COLO829 (cell line): ENCODE measurements around the gene COL9A1.

Experiments
- DNase-seq: peaks from one replicate; pipeline ENCODE4 v3.0.0; 2012; ENCODE audit warnings: low spot score

COL9A1 gene

DNA sequence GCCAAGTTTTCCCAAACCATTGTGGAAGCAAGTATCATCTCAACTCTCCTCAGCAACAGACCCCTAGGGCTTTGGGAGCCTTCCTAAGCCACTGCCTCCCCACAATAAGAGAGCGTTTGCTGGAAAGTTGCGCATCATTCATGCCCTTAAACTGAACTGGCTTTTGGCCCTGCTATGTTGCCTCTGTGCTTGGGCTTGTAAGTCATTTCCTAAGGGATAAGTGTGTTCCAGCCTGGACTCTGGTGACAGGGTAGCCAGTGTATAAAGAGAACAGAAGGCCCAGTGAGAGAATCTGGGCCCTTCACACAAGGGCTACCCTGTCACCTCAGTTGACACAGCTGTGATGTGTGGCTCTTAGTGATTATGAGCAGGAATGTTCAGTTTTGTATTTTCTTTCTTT is 77.8 kb downstream of the COL9A1 start:
- no peak for DNase-seq

DNA sequence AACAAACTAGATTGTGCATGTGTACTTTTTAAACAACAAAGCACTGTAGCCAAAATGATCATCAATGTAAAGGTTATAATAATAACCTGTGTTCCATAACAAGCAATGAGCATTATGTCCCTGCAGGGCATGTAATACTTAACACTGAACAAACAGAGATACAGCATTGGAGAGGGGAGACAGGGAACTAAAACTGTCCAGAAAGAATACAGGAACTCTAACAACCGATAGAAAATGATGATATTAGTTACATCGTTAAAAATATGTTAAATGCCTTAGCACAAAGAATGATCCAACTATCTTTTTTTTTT is 80.5 kb downstream of the COL9A1 start:
- no peak for DNase-seq

DNA sequence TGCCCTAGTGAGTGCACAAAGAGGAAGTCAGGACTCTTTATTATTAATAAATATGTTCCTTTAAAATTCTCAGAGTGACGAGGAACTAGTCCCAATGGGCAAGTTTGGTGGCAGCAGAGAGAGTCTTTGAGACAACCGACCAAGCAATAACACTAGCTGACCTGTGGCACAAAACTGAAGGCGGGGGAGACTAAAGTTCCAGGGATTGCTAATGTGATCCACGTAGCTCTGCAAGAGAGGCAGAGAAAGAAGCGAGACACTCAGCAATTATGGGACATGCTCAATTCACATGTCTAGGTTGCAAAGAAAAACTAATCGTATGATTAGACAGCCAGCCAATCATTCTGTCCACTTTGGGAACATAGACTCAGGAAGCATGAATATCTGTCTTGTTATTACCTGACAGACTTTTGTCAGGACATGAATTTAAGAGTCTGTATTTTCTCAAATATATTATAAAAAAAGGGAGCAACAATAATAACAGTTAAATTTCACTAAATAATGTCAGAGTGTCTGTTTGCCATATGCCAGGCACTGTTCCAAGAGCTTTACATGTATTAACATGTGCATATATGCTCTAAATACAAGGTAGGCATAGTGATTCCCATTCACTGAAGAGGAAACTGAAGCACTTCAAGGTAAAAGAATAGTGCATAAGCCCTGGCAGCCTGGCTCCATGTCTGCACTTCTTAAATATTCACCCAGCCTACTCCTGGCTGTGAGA is 81.0 kb downstream of the COL9A1 start:
- DNase-seq, result no peak

DNA sequence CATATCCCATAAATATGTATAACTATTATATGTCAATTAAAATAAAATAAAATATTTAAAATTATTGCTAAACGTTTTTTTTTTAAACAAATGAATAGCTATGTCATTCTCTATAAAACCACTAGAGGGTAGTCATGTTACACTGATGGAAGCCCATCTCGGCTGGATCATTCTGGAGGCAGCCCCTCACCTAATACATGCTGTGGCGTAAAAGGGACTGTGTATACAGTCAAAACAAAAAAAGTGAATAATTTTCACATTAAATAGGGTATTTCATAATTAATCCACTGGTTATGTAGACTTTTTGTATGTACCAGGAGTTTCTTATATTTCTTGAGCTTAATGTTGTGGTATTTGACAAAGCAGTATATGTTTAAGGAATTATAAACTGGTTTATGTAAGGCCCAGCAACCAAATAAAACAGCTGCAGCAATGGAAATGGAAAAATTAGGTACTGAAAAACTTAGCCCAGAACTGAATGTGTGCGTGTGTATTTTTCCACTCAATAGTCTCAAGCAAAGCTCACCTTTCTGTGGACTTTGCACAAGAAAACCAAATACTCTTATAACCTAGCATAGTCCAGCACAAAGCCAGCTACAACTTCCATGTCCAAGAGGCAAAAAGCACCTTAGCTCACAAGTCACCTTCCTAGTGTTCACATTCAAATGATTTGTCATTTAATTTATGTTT is 81.7 kb downstream of the COL9A1 start:
- peak; percentile 18 for DNase-seq

DNA sequence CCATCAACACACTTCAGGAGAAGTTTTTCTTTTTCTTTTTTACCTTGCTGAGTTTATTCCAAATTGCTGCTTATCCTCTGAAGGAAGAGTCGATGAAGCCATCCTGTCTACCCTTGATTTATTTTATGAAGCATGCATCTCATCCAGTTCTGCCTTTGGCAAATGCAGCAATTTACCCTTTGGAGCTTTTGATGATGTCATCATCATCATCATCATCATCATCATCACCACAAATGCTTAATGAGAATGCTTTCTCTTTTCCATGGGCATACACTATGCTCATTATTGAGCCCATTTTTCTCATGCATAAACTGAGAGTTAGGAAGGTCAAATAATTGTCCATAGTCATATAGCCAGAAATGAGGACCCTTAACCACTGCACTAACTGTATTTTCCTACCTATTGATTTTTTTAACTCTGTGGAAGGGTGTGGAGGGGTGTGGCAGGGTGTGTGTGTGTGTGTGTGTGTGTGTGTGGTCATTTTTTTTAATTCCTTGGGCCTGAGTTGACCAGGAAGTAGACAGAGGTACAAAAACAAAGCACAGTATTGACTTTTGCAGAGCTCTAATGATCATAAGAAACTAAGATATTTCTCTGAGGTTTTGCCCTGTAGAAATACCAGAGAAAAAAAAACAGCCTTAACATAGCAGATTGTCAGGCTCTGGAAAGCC is 82.8 kb downstream of the COL9A1 start:
- no peak for DNase-seq

DNA sequence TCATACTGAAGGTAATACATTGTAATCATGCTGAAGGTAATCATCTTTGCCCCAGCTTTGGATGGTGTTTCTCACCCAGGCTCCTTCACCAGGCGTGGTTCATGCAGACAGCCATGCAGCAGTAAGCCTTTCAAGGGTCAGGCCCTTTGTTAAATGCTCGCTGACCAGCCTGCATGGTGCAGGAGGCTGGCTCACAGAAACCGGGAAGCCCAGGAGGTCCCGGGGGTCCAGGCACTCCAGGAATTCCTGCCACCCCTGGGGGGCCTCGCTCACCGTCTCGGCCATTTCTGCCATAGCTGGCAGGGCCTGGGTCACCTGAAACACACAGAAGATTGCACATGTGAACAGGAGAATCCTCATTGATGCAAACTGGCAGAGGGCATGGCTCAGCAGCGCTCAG is 86.1 kb downstream of the COL9A1 start:
- DNase-seq, result no peak

DNA sequence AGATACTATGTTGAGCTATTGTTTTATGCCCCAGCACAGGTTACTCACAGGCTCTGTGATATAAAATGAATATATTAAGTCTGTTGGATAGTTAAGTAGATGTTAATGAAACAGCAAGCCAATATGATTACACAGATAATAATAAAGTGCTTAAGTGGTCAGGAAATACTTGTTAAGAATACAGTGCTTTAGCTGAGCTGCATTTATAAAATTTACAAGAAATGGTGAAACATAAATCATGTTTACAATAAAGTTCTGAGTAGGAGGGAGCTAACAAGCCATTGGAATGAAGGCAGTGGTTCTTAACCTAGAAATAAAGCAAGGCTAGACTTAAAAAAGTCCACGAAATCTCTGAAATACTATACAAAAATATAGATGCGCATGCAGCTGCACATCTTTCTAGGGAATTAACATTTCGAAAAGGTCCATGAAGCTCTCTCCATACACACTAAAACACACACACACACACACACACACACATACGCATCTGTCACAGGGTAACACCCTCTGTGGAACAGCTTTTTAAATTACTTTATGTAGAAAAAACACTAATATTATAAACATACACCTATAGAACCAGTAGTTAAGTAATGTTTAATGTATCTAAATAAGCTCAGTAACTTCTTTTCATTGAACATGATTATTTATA is 87.3 kb downstream of the COL9A1 start:
- no peak for DNase-seq

DNA sequence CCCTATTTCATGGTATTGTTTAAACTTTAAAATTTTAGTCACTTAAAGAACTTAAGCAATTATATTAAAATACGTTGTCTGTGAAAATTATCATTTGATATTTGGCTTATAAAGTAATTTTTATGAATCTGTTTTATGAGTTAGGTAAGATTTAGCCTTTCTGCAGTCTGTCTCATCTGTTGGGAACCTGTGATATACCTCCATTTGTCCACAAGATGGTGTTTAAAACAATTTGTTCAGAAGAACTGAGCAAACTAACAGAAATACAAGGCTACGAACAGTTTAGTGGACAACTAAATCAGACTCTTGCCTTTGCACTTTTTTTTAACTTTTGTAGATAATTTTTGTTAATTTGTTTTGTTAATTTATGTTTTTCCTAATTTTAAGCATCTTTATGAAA is 92.4 kb downstream of the COL9A1 start:
- no peak for DNase-seq

DNA sequence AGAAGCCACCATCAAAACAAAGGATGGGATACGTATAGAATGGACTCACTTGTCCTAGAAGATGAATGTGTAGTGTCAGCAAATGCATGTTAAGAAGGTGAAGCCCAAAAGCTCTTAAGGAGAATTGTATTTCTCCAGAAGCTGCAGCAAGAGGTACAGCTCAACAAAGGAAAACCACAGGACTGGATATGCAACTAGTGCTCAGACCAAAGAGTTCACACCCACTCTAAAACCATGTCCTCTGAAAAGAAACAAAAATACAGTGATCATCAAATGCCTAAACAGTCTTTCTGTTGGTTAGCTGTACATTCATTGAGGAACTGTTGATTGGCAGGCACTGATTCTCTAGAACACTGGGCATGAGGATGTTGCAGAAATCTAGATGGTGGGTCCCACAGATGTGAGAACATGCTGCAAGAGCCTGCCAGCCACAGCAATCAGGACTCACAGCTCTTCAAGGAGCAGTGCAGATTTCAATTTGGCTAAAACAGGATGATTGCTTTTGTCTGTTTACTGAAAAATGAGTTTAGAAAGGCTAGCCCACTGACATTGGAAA is 94.6 kb downstream of the COL9A1 start:
- no peak for DNase-seq

DNA sequence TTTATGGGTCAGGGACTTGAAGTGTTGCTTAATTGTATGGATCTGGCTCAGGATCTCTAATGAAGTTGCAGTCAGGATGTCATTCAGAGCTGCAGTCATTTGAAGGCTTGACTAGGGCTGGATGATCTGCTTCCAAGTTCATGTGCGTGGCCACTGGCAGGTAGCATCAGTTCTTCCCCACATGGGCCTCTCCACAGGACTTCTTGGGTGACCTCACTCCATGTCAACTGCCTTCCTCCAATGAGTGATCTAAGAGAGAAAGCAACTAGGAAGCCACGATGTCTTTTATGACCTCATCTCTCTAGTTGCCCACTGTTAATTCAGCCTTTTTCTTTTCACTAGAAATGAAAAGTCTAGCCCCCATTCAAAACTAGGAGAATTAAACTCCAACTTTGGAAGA is 104.1 kb downstream of the COL9A1 start:
- DNase-seq, result no peak

DNA sequence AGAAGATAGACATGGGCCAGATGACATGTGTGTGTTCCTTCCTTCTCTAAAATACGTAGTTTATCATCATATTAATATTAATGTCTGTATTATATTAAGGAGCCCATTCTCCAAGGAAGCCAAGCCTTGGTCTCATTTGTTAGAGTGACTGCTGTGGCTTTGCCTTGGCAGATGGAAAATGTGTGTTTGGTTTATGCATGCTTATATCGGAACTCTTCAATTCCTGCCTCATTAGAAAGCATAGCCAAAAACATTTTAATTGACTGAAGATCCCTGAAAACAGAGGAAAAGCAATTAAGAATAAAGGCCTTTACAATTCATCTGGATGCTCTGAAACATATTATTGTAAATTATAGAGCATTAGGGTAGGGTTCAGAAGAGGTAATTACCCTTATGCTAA is 106.4 kb downstream of the COL9A1 start:
- DNase-seq, result no peak

DNA sequence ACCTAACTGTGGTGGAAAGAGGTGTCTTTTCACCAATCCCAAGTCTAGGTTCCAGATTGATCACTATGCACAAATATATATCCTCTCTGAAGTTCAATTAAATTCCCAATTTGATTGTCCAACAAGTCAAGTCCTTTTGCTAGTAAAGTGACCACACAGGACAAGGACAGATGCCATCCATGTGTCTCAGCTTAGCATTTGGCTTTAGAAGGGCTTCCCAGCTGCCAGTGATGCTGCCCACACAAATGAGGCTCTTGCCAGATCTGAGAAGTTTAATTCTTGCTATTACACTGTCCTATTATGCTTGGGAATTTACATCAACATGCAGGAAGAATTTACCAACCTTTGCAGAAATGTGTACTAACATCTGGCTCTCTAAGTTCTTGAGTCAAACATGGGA is 108.5 kb downstream of the COL9A1 start:
- no peak for DNase-seq

DNA sequence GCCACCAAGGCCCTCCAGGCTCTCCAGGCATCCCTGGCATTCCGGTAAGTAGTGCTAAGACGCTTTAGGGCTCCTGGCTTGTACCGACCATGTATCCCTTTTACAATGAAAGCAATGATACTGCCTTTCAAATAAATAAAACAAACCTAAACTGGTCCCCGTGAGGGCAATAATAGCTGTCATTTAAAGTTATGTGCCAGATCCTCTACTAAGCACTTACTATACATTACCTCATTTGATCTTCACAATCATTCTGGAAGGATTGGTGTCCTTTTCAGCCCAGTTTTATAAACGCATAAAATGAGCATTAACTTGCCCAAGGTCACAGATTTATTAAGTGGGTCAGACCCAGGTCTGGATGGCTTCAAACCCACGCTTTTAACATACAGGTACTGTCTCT is 114.7 kb downstream of the COL9A1 start:
- no peak for DNase-seq

DNA sequence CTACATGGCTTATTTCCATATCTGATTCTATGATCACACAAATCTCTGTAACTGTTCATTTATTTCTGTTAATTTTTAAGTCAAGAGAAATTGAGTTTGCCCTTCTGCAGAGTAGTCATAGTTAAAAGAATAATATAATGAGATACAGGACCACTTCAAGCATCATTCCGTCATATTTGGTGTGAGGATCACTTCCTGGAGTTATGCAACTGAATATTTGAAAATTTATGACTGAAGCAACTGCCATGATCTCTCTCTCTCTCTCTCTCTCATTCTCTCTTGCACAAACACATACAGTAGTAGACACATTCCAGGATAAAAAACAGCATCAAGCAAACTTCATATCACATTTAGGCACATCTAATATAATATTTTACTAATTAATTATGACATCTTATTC is 116.4 kb downstream of the COL9A1 start:
- DNase-seq, result no peak

DNA sequence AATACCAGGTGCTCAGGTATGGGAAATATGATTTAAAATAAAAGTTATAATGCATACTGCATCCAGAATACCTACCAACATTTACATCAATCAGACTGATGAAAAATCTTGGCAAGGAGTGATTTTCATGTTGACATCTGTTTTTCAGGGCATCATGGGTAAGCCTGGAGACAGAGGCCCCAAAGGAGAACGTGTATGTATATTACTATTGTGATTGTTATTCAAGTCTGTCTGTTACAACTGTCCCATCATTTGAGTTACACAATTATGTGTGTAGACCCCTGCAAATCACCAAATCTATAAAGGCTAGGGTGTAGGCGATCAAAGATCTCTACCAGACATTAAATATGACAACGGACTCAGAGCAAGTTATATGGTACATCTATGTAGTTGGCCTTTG is 118.2 kb downstream of the COL9A1 start:
- DNase-seq, result no peak

DNA sequence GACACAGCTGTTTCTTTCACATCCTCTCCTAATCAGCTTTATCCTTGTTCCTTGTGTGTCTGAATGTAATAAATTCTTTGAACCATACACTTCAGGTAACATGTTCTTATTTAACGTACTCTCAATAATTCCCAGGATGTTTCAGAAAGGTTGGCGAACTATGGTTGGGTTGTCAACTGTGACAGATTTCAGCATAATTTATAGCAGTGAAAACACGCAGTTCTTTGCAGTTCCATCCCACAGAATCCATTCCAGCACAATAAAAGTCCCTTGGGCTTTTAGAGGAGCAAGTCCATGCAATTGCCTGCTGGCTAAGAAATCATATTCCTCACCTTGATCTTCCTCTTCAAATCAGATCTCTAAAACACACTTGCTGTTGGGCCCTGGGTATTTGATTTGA is 119.3 kb downstream of the COL9A1 start:
- no peak for DNase-seq

DNA sequence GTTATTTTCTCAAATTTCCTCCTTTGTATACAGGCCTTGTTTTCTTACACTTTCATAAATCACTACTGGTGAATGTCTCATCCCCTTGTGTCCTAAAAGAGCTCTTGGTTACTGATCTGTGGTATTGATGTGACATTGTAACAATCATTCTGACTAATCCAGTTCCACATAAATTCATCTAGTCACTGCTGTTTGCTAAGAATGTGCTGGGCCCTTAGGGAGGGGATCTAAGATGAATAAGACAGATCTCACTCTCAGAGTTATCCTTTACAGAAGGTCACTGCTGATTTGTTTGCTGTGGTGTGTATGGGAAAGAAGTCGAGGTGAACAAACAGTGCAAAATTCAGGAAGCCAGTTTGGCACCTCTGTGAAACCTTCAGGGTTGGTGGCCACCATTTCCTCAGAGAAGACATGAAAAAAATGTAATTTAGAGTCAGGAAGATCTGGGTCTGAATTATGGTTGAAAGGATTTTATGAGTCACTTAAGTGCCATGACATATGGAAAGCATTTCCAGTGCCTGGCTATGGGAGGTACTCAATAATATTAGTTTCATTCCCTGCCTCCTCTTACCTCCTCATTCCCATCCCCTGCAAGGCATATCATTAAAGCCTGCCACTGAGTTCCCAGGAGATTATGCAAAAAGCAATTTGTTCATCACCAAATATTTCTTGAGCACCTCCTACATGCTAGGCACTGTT is 121.8 kb downstream of the COL9A1 start:
- DNase-seq, result no peak

DNA sequence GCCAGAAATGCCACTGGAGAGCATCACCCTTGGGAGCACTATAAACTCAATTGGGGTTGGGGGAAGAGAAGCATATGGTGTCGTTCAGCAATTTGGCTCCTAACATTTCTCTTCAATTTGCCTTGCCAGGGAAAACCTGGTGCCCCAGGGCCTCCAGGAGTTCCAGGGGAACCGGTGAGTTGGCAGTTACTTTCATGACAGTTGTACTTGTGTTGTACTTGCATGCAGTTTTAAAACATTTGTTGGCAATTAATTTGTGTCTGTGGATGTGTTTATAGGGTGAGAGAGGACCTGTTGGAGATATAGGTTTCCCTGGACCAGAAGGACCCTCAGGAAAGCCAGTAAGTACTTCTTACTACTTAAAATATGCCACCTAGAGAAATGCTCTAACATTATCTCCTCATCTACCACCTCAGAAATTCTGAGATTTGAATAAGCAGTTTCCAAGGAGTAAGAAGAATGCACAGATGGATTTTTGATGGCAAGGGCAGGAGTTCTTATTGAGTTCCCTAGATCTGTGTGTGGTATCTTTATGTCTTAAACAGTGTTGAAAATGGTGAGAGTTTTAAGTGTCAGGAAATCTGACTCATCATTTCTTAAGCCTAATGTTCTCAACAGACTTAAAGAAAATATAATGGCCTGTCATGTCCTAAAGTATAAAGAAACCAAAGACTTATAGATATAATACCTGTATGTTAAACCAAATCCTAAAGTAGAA is 122.5 kb downstream of the COL9A1 start:
- no peak for DNase-seq

DNA sequence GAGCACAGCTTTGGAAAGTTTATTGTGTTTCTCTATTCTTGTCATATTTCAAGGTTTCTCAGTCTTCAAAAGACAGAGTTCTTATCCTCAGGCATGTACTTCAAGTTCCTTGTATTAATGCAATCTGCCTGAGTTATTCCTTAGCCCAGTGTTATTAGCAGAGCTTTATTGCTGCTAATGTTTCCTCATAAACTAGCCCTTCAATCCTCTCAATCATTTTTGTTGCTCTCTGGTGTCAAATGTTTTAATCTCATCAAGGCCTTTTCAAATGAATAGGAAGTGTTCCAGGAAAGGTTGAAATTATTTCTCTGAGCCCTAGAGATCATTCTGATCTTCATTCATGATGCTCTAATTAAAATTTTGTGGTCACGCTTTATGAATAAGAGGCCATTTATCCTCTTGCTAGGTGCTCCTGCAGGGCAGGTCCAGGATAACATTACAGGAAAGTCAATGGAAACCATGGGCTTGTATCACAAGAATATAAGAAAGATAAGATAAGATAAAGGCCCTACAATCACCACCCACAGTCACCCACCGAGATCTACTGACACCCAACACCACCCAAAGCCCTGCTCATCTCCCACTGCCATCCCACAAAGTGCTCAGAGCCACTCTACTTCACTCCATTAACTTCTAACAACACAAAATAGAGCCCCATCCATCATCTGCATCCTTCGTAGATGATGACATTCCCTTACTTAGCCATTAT is 125.9 kb downstream of the COL9A1 start:
- DNase-seq, result no peak

DNA sequence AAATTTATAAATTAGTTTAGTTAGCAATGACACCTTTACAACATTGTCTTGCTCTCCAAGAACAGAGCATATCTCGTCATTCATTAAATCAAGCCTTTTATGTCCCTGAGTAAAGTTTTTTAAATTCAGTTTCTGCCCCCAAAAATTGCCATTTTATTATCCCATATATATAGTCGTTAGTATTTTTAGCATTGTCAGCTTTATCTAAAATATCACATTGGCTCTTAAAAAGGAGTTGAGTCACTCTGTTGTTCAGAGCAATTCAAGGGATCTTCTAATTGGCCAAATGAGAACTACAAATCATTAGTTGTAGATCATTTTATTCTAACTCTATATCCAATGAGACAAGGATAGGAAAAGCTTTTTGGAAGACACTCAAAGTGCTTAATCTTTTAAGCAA is 127.1 kb downstream of the COL9A1 start:
- DNase-seq, result no peak

DNA sequence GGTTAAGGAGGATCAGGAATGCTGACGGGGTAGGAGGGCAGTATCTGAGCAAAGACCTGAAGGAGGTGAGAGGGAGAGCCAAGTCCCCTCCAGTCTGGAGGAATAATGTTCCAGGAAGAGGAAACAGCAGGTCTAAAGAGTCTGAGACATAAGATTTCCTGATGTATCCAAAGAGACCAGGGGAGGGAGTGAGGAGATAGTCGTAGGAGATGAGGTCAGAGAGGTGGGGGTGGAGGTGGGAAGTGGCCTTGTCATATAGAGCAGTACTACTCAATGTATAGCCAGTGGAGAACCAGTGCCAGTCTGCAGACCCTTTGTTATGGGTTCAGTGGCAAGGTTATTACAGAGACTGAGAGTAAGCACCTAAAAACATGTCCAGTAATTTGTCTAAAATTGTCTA is 130.6 kb downstream of the COL9A1 start:
- no peak for DNase-seq
